Measurements from ENCODE around the gene UAP1L1. TPM values are rescaled to one million over a fixed set of nuclear protein-coding genes. Genes with fewer than 3 reads are reported as not detected.
A peak's percentile ranks its signal among the peaks of the same experiment; 100 is the strongest.

UAP1L1 gene
- total RNA-seq, 1 experiment from 2014 or later = 6.6 TPM

- DNase-seq = no peak
- WGBS (ENCODE audit: extremely low coverage, insufficient read length, low lambda C conversion rate) = no CpG with 5 or more reads among the region's 8 CpGs
- no peaks in the 10 kb centered on the region for H3K9me3 ChIP-seq (ENCODE audit: control insufficient read depth, low read depth, low read length)
Measured at GRCh38 chr9:137073992-137074399, 3.3 kb upstream of the UAP1L1 start.

More at GRCh38 chr9:137073992-137074399, 3.3 kb upstream of the UAP1L1 start:
- Mint-ChIP-seq H3K36me3 (ENCODE audit: insufficient read depth in 1 of 3, low read depth in 3 of 3) (no peaks in the 10 kb centered on the region), H3K4me3 (peak overlapping the region in 1 of 2 experiments; percentile 42; a peak in 2 of 5 replicates), H3K27ac (peak overlapping the region in 1 of 3 experiments; percentile 88; a peak in 1 of 7 replicates), H3K9me3 (no peaks in the 10 kb centered on the region; a peak in 1 of 5 replicates), H3K4me1 (peaks cover 17 to 29% of the 10 kb centered on the region in 2 experiments), H3K27me3 (ENCODE audit: low read depth) (peaks cover 34% of the 10 kb centered on the region)
- no peak overlapping the region for H3K4me2 ChIP-seq (ENCODE audit: insufficient read depth, insufficient read length, low read length)
- no peak overlapping the region for H2BK12ac ChIP-seq (ENCODE audit: insufficient read length, low read depth, low read length)
- no peak overlapping the region for H4K5ac ChIP-seq (ENCODE audit: insufficient read length, low read depth, low read length)
- peaks cover 7% of the 10 kb centered on the region; the same call in 1 of the 2 replicates for H3K4me1 ChIP-seq (ENCODE audit: insufficient read depth, low read length)
- H3K9ac ChIP-seq (ENCODE audit: extremely low read depth, insufficient read length, low read length) = no peak overlapping the region
- H4K91ac ChIP-seq (ENCODE audit: insufficient read length, low read depth, low read length) = peak overlapping the region; percentile 31
- no peak overlapping the region for H3K27ac ChIP-seq (ENCODE audit: insufficient read length, low read depth, low read length)
- no peaks in the 10 kb centered on the region for H3K79me1 ChIP-seq (ENCODE audit: insufficient read depth, low read depth, low read length, poor library complexity, severe bottlenecking)
- TF ChIP-seq CTCF (conservative IDR thresholded peaks at IDR 0.05) = no peak
- H3K27me3 ChIP-seq (ENCODE audit: insufficient read depth, low read length) = peaks cover 7% of the 10 kb centered on the region; the same call in 1 of the 2 replicates
- no peaks in the 10 kb centered on the region for H4K20me1 ChIP-seq (ENCODE audit: control insufficient read depth, insufficient read depth, insufficient read length)
- no peak overlapping the region for H2BK120ac ChIP-seq (ENCODE audit: low read depth, low read length, poor library complexity, severe bottlenecking)
- no peak overlapping the region for H3K14ac ChIP-seq (ENCODE audit: insufficient read depth, low read length)
- H3K23ac ChIP-seq (ENCODE audit: insufficient read length, low read depth, low read length) = no peak overlapping the region
- H4K8ac ChIP-seq (replicated peaks; ENCODE audit: insufficient read length, low read depth, low read length) = no peak overlapping the region
- H2AFZ ChIP-seq (ENCODE audit: low read length) = no peak overlapping the region
- H3K4ac ChIP-seq (ENCODE audit: low read depth, low read length) = no peak overlapping the region
- no peaks in the 10 kb centered on the region for H3K79me2 ChIP-seq (ENCODE audit: insufficient read depth, low read length)
- peaks cover 17% of the 10 kb centered on the region for H3K23me2 ChIP-seq (ENCODE audit: insufficient read length, low read depth, low read length, poor library complexity, severe bottlenecking)
- no peak overlapping the region for H2BK15ac ChIP-seq (ENCODE audit: low read depth, low read length)
- no peak overlapping the region for H2BK5ac ChIP-seq (ENCODE audit: insufficient read length, low read length)
- no peak overlapping the region for H3K56ac ChIP-seq (ENCODE audit: insufficient read length, low read depth, low read length)
- H2AK5ac ChIP-seq (ENCODE audit: insufficient read length, low read length) = no peak overlapping the region
- no peak overlapping the region for H3T11ph ChIP-seq (ENCODE audit: low read length)
- H3K18ac ChIP-seq (ENCODE audit: insufficient read length, low read depth, low read length) = no peak overlapping the region
- H2BK20ac ChIP-seq (ENCODE audit: low read depth, low read length, poor library complexity, severe bottlenecking) = no peak overlapping the region

Data from H9 (cell line).